ENCODE data around the gene GJC2. TPM values are rescaled to one million over a fixed set of nuclear protein-coding genes. Genes with fewer than 3 reads are reported as not detected.

The GJC2 gene
- polyA plus RNA-seq, 1 donor from 2014 or later, result 2.3 TPM

DNA sequence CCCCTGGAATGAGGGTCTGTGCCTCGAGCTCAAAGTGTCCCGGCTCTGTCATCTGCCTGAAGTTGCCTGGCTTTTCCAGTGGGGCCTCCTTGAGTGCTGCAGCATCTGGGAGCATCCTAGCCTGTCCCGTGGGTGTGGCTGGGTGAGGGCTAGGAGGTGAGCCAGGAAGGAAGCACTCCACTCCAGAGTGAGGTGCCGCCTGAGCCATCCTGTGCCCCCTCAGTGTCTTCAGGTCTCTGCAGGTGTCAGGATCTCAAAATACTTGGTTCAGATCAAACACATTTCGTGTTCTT, 27.4 kb downstream of the GJC2 start:
- no peaks in the 10 kb centered on the region for H3K79me2 ChIP-seq (replicated peaks; ENCODE audit: insufficient read depth, low read length)
- H3K27ac ChIP-seq (ENCODE audit: low read length), result no peak overlapping the region
- no peak overlapping the region for H2AFZ ChIP-seq (ENCODE audit: low read depth, low read length)
- H3K4me3 ChIP-seq (ENCODE audit: low read length), result no peak overlapping the region
- H3K9ac ChIP-seq (ENCODE audit: low read length), result no peak overlapping the region
- no peak overlapping the region for H3K4me2 ChIP-seq (ENCODE audit: low read length)
- no peaks in the 10 kb centered on the region for H3K9me3 ChIP-seq (ENCODE audit: low read length)
- no peaks in the 10 kb centered on the region for H4K20me1 ChIP-seq (ENCODE audit: insufficient read depth)
- TF ChIP-seq EP300 (conservative IDR thresholded peaks at IDR 0.05; ENCODE audit: poor library complexity, severe bottlenecking) (no peak), RAD21 (conservative IDR thresholded peaks at IDR 0.05) (no peak), SMC3 (conservative IDR thresholded peaks at IDR 0.05; ENCODE audit: poor library complexity) (no peak), EZH2 (IDR thresholded peaks at IDR 0.05; ENCODE audit: borderline replicate concordance, insufficient read depth, low read length, poor library complexity, severe bottlenecking) (no peak), MXI1 (conservative IDR thresholded peaks at IDR 0.05; ENCODE audit: poor library complexity, severe bottlenecking) (no peak), TAF1 (IDR thresholded peaks at IDR 0.05; ENCODE audit: low read depth) (no peak), POLR2AphosphoS5 (IDR thresholded peaks at IDR 0.05) (no peak)
- TF ChIP-seq, protein P1, sequence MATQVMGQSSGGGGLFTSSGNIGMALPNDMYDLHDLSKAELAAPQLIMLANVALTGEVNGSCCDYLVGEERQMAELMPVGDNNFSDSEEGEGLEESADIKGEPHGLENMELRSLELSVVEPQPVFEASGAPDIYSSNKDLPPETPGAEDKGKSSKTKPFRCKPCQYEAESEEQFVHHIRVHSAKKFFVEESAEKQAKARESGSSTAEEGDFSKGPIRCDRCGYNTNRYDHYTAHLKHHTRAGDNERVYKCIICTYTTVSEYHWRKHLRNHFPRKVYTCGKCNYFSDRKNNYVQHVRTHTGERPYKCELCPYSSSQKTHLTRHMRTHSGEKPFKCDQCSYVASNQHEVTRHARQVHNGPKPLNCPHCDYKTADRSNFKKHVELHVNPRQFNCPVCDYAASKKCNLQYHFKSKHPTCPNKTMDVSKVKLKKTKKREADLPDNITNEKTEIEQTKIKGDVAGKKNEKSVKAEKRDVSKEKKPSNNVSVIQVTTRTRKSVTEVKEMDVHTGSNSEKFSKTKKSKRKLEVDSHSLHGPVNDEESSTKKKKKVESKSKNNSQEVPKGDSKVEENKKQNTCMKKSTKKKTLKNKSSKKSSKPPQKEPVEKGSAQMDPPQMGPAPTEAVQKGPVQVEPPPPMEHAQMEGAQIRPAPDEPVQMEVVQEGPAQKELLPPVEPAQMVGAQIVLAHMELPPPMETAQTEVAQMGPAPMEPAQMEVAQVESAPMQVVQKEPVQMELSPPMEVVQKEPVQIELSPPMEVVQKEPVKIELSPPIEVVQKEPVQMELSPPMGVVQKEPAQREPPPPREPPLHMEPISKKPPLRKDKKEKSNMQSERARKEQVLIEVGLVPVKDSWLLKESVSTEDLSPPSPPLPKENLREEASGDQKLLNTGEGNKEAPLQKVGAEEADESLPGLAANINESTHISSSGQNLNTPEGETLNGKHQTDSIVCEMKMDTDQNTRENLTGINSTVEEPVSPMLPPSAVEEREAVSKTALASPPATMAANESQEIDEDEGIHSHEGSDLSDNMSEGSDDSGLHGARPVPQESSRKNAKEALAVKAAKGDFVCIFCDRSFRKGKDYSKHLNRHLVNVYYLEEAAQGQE (IDR thresholded peaks at IDR 0.05; ENCODE audit: borderline replicate concordance), result no peak
- TF ChIP-seq, protein P2, sequence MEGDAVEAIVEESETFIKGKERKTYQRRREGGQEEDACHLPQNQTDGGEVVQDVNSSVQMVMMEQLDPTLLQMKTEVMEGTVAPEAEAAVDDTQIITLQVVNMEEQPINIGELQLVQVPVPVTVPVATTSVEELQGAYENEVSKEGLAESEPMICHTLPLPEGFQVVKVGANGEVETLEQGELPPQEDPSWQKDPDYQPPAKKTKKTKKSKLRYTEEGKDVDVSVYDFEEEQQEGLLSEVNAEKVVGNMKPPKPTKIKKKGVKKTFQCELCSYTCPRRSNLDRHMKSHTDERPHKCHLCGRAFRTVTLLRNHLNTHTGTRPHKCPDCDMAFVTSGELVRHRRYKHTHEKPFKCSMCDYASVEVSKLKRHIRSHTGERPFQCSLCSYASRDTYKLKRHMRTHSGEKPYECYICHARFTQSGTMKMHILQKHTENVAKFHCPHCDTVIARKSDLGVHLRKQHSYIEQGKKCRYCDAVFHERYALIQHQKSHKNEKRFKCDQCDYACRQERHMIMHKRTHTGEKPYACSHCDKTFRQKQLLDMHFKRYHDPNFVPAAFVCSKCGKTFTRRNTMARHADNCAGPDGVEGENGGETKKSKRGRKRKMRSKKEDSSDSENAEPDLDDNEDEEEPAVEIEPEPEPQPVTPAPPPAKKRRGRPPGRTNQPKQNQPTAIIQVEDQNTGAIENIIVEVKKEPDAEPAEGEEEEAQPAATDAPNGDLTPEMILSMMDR (IDR thresholded peaks at IDR 0.05; ENCODE audit: poor library complexity, severe bottlenecking), result no peak
- H3F3A ChIP-seq (ENCODE audit: insufficient read depth, low read length, poor library complexity, severe bottlenecking), result no peaks in the 10 kb centered on the region
- H3K27me3 ChIP-seq (ENCODE audit: insufficient read depth, low read depth, low read length), result no peaks in the 10 kb centered on the region
- H3K36me3 ChIP-seq (ENCODE audit: insufficient read depth, low read length), result no peaks in the 10 kb centered on the region
- H3K9me2 ChIP-seq (ENCODE audit: insufficient read depth, low read length), result no peaks in the 10 kb centered on the region

DNA sequence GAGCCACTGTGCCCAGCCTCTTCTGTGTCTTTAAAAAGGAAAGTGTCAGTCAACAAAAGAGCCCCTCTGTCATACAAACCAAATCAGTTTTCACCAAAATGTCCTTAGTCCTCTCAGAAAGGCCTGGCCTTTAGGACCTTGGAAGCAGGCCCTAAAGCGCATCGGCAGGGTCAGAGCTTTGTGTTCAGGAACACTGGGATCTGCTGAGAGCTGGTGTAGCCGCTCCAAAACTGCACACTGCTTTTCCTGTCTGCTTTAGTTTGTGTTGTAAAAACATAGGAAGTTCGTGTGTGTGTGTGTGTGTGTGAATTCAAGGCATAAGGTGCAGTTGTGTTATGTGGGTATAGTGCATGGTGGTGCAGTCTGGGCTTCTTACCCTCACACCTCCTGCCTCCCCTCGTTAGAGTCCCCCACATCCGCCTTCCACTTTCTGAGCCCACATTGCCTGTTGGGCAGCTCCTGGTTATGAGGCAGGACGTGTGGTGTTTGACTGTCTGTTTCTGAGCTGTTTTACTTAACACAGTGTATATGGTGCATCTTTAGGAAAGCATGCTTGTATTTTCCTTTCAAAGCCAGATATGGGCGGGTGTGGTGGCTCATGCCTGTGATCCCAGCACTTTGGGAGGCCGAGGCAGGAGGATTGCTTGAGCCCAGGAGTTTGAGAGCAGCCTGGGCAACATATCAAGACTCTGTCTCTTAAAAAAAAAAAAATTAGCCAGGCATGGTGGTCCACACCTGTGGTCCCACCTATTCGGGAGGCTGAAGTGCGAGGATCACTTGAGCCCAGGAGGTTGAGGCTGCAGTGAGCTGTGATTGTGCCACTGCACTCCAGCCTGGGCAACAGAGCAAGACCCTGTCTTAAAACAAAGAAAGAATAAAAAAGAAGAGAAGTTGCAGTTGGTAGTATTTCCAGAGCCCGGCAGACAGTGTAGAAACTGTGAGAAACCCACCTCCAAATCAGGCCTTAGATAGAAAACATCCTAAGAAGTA, 28.3 kb downstream of the GJC2 start:
- TF ChIP-seq EZH2 (IDR thresholded peaks at IDR 0.05; ENCODE audit: borderline replicate concordance, insufficient read depth, low read length, poor library complexity, severe bottlenecking) (no peak), SMC3 (conservative IDR thresholded peaks at IDR 0.05; ENCODE audit: poor library complexity) (no peak), EP300 (conservative IDR thresholded peaks at IDR 0.05; ENCODE audit: poor library complexity, severe bottlenecking) (no peak), TAF1 (IDR thresholded peaks at IDR 0.05; ENCODE audit: low read depth) (no peak)
- TF ChIP-seq, protein P2 (IDR thresholded peaks at IDR 0.05; ENCODE audit: poor library complexity, severe bottlenecking), result no peak
- H3K27me3 ChIP-seq (ENCODE audit: insufficient read depth, low read depth, low read length), result no peaks in the 10 kb centered on the region
- no peak overlapping the region for H3K9ac ChIP-seq (ENCODE audit: low read length)
- H3K4me3 ChIP-seq (ENCODE audit: low read length), result no peak overlapping the region
- H3K4me2 ChIP-seq (ENCODE audit: low read length), result no peak overlapping the region
- H3F3A ChIP-seq (ENCODE audit: insufficient read depth, low read length, poor library complexity, severe bottlenecking), result no peaks in the 10 kb centered on the region
- no peaks in the 10 kb centered on the region for H3K79me2 ChIP-seq (replicated peaks; ENCODE audit: insufficient read depth, low read length)
- H4K20me1 ChIP-seq (ENCODE audit: insufficient read depth), result no peaks in the 10 kb centered on the region
- H2AFZ ChIP-seq (ENCODE audit: low read depth, low read length), result no peak overlapping the region
- no peaks in the 10 kb centered on the region for H3K9me2 ChIP-seq (ENCODE audit: insufficient read depth, low read length)
- H3K36me3 ChIP-seq (ENCODE audit: insufficient read depth, low read length), result no peaks in the 10 kb centered on the region
- no peak overlapping the region for H3K27ac ChIP-seq (ENCODE audit: low read length)
- H3K9me3 ChIP-seq (ENCODE audit: low read length), result no peaks in the 10 kb centered on the region

All from neural cell (in vitro differentiated cells).